HL-60/S4 treated with retinoic acid at 250 ng/mL for 4 days and 3 days (cell line): ENCODE results near the gene PAN2.
"Not testable (repeated sequence)": the region's sequence is repeated elsewhere in the genome, so short reads cannot be mapped to it uniquely, and the experiment has no call there.

Experiments used
- in situ Hi-C: fragments of 300-500 bp; cut with MboI; formaldehyde crosslinking; loops from 2 replicates; pipeline ENCODE4 v1.7.0; 2022; ENCODE audit warnings: low sequenced_read_pairs

Gene PAN2

GRCh38 chr12:56347255-56347654 lies 13.5 kb upstream of the PAN2 start:
- in situ Hi-C loops = not testable (repeated sequence)

- in situ Hi-C loops = no loop called here
These were observed 12.9 kb upstream of the PAN2 start for GRCh38 chr12:56346675-56347074.

- in situ Hi-C loops = not testable (repeated sequence)
These were observed 8.5 kb upstream of the PAN2 start for GRCh38 chr12:56342290-56342689.

- in situ Hi-C loops = no loop called here
These were observed 7.8 kb upstream of the PAN2 start for GRCh38 chr12:56341616-56342015.

GRCh38 chr12:56339158-56339422 lies 5.3 kb upstream of the PAN2 start:
- in situ Hi-C loops = no loop called here

GRCh38 chr12:56338308-56339157 lies 4.7 kb upstream of the PAN2 start, which contains the start of gene IL23A:
IL23A (plus strand) TSS chr12:56338884; CDS start chr12:56339045, 161 bp downstream.
- in situ Hi-C loops = no loop called here

GRCh38 chr12:56337753-56338251 lies 4.0 kb upstream of the PAN2 start:
- in situ Hi-C loops = no loop called here

- in situ Hi-C loops = no loop called here
These were observed 2.8 kb upstream of the PAN2 start for GRCh38 chr12:56336361-56337167.

GRCh38 chr12:56335527-56335926 lies 1.7 kb upstream of the PAN2 start:
- in situ Hi-C loops = not testable (repeated sequence)

- in situ Hi-C loops = no loop called here
These were observed 642 bp upstream of the PAN2 start for GRCh38 chr12:56334490-56334793.

GRCh38 chr12:56333197-56333678 lies 562 bp downstream of the PAN2 start:
- in situ Hi-C loops = no loop called here

GRCh38 chr12:56332512-56333196 lies 1.1 kb downstream of the PAN2 start:
- in situ Hi-C loops = no loop called here

GRCh38 chr12:56330936-56331490 lies 2.8 kb downstream of the PAN2 start:
- in situ Hi-C loops = no loop called here

GRCh38 chr12:56326533-56326932 lies 7.3 kb downstream of the PAN2 start:
- in situ Hi-C loops = no loop called here

GRCh38 chr12:56326126-56326525 lies 7.7 kb downstream of the PAN2 start:
- in situ Hi-C loops = no loop called here

- in situ Hi-C loops = no loop called here
These were observed 9.6 kb downstream of the PAN2 start for GRCh38 chr12:56324206-56324605.

GRCh38 chr12:56321610-56322009 lies 12.2 kb downstream of the PAN2 start:
- in situ Hi-C loops = not testable (repeated sequence)

GRCh38 chr12:56321027-56321426 lies 12.8 kb downstream of the PAN2 start:
- in situ Hi-C loops = no loop called here

GRCh38 chr12:56317675-56318074 lies 16.1 kb downstream of the PAN2 start:
- in situ Hi-C loops = no loop called here

- in situ Hi-C loops = no loop called here
These were observed 18.0 kb downstream of the PAN2 start, which contains the start of gene CNPY2 for GRCh38 chr12:56315622-56316473. CNPY2 (minus strand) TSS chr12:56315988; CDS start chr12:56315217, 771 bp downstream.
